Activated CD4-positive, alpha-beta memory T cell treated with anti-CD3 and anti-CD28 coated beads, Interleukin-2, amount 10 ng/mL, durations not matched to agents 7 days and 5 days (primary cell): ENCODE results near the gene TOP1. TPM values are rescaled to one million over a fixed set of nuclear protein-coding genes. Genes with fewer than 3 reads are reported as not detected.

Experiments
- CTCF ChIA-PET: fragments of 350-600 bp; sonication (Branson Sonifier 250); formaldehyde crosslinking; loops from one replicate; lab custom pipeline; 2021; ENCODE audit warnings: antibody characterized with exemption, inconsistent platforms; lab: Charles Lee
- POLR2A ChIA-PET: fragments of 350-600 bp; sonication (Branson Sonifier 250); formaldehyde crosslinking; loops from one replicate; lab custom pipeline; 2021; ENCODE audit warnings: antibody characterized with exemption; lab: Charles Lee
- DNase-seq: peaks from one replicate; pipeline ENCODE4 v3.0.0-alpha.2; 2020
- H3K27ac Mint-ChIP-seq: one replicate; pipeline ENCODE4 v1.8.0; 2021; ENCODE audit warnings: mild to moderate bottlenecking, mixed read lengths
- H3K27me3 Mint-ChIP-seq: one replicate; pipeline ENCODE4 v1.8.0; 2021; ENCODE audit warnings: mixed read lengths
- H3K36me3 Mint-ChIP-seq: one replicate; pipeline ENCODE4 v1.8.0; 2021; ENCODE audit warnings: low read depth, mixed read lengths
- H3K4me1 Mint-ChIP-seq: one replicate; pipeline ENCODE4 v1.8.0; 2021; ENCODE audit warnings: mixed read lengths
- H3K4me3 Mint-ChIP-seq: one replicate; pipeline ENCODE4 v1.8.0; 2021; ENCODE audit warnings: mild to moderate bottlenecking, mixed read lengths
- H3K9me3 Mint-ChIP-seq: one replicate; pipeline ENCODE4 v1.8.0; 2021; ENCODE audit warnings: mixed read lengths
- total RNA-seq, 2 experiments: library from RNA; stranded (reverse); gene quantifications; one replicate each; pipeline ENCODE4 v1.2.3, GENCODE V29; 2021

TOP1 gene
- total RNA-seq, 2 experiments from 2014 or later: 67.5 to 68.0 TPM

GRCh38 chr20:41051009-41051825 is 22.6 kb downstream of the TOP1 start:
- H3K27ac Mint-ChIP-seq: no peak overlapping the region
- peaks cover 5% of the 10 kb centered on the region for H3K9me3 Mint-ChIP-seq
- no peaks in the 10 kb centered on the region for H3K27me3 Mint-ChIP-seq
- H3K4me1 Mint-ChIP-seq: peaks cover 84% of the 10 kb centered on the region
- ChIA-PET CTCF (interaction anchor here (1.2 to 5.2 kb wide), 6 partner anchors 13 to 82 kb away, joined by 3 to 19 read pairs (median 4); no protein-coding TSS in a partner anchor), POLR2A (interaction anchor here (0.7 to 1.5 kb wide), 3 partner anchors 10 to 106 kb away, joined by 3 to 4 read pairs (median 3); no protein-coding TSS in a partner anchor)
- peaks cover 57% of the 10 kb centered on the region for H3K36me3 Mint-ChIP-seq
- DNase-seq: no peak
- no peak overlapping the region for H3K4me3 Mint-ChIP-seq

DNA sequence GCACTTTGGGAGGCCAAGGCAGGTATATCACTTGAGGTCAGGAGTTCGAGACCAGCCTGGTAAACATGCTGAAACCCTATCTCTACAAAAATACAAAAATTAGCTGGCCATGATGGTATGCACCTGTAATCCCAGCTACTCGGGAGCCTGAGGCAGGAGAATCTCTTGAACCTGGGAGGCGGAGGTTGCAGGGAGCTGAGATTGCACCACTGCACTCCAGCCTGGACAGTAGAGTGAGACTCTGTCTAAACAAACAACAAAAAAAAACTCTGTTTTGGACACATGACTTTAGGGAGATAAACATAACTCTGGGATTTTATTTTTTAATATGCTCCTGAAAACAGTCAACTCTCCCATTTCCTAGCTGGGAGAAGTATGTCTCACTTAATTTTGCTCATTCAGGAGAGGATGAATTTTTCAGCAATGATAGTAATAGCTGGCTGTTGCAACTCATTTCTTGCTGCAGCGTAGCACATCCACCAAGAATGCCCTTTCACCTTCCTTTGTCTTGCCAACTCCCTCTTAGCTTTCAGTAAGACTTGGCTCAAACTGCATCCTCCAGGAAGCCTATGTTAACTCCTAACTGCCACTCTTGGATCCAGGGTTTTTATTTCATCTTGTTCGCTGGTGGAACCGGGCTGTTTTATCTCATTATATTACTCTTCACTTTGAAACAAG is 24.3 kb downstream of the TOP1 start:
- ChIA-PET POLR2A (no interaction called here), CTCF (interaction anchor here (1.3 to 5.2 kb wide), 3 partner anchors 61 to 84 kb away, joined by 3 to 19 read pairs (median 4); no protein-coding TSS in a partner anchor)
- no peak for DNase-seq
- H3K36me3 Mint-ChIP-seq: peaks cover 60% of the 10 kb centered on the region
- no peak overlapping the region for H3K4me3 Mint-ChIP-seq
- peaks cover 72% of the 10 kb centered on the region for H3K4me1 Mint-ChIP-seq
- H3K9me3 Mint-ChIP-seq: peaks cover 5% of the 10 kb centered on the region
- H3K27ac Mint-ChIP-seq: no peak overlapping the region
- H3K27me3 Mint-ChIP-seq: no peaks in the 10 kb centered on the region

DNA sequence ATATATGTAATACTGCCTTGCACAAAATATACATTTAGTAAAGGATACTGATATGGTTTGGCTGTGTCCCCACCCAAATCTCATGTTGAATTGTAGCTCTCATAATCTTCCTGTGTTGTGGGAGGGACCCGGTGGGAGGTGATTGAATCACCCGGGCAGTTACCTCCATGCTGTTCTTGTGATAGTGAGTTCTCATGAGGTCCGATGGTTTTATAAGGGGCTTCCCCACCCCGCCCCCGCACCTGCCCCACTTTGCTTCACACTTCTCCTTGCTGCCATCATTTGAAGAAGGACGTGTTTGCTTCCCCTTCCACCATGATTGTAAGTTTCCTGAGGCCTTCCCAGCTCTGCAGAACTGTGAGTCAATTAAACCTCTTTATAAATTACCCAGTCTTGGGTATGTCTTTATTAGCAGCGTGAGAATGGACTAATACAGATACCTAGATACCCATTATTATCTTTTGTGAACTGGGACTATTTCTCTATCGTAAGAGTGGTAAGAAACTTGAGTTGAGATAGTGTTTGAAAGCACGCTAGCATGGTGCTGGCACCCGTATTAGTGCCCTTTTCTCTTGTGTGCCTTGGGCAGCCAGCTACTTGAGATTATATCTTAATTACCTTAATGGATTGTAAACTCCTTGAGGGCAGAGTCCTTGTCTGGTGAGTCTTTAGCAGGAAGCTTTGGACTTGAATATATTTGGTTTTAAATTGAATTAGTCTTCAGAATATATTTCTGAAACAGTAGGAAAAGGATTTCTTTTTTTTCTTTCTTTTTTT is 25.6 kb downstream of the TOP1 start:
- peaks cover 65% of the 10 kb centered on the region for H3K4me1 Mint-ChIP-seq
- ChIA-PET POLR2A (no interaction called here), CTCF (interaction anchor here (5.2 kb wide), 1 partner anchor 63 kb away, joined by 19 read pairs; no protein-coding TSS in a partner anchor)
- DNase-seq: no peak
- peaks cover 5% of the 10 kb centered on the region for H3K9me3 Mint-ChIP-seq
- H3K27ac Mint-ChIP-seq: no peak overlapping the region
- H3K36me3 Mint-ChIP-seq: peaks cover 60% of the 10 kb centered on the region
- H3K27me3 Mint-ChIP-seq: no peaks in the 10 kb centered on the region
- no peak overlapping the region for H3K4me3 Mint-ChIP-seq

GRCh38 chr20:41054847-41055230 is 26.2 kb downstream of the TOP1 start:
- Mint-ChIP-seq H3K9me3 (peaks cover 5% of the 10 kb centered on the region), H3K27ac (no peak overlapping the region), H3K4me1 (peaks cover 59% of the 10 kb centered on the region), H3K27me3 (no peaks in the 10 kb centered on the region), H3K36me3 (peaks cover 58% of the 10 kb centered on the region), H3K4me3 (no peak overlapping the region)
- CTCF ChIA-PET: no interaction called here
- no peak for DNase-seq
- POLR2A ChIA-PET: no interaction called here

- H3K36me3 Mint-ChIP-seq: peaks cover 53% of the 10 kb centered on the region
- ChIA-PET POLR2A (no interaction called here), CTCF (no interaction called here)
- peaks cover 51% of the 10 kb centered on the region for H3K4me1 Mint-ChIP-seq
- H3K27me3 Mint-ChIP-seq: no peaks in the 10 kb centered on the region
- no peak for DNase-seq
- H3K4me3 Mint-ChIP-seq: no peak overlapping the region
- H3K9me3 Mint-ChIP-seq: peaks cover 5% of the 10 kb centered on the region
- no peak overlapping the region for H3K27ac Mint-ChIP-seq
Observed at GRCh38 chr20:41055679-41056078, 27.1 kb downstream of the TOP1 start.

GRCh38 chr20:41057999-41058673 is 29.5 kb downstream of the TOP1 start:
- Mint-ChIP-seq H3K4me3 (no peak overlapping the region), H3K9me3 (peaks cover 4% of the 10 kb centered on the region), H3K4me1 (peaks cover 33% of the 10 kb centered on the region), H3K27me3 (no peaks in the 10 kb centered on the region), H3K27ac (no peak overlapping the region), H3K36me3 (peaks cover 55% of the 10 kb centered on the region)
- ChIA-PET CTCF (interaction anchor here (0.7 to 3.7 kb wide), 2 partner anchors 32 to 67 kb away, joined by 3 to 16 read pairs; no protein-coding TSS in a partner anchor), POLR2A (interaction anchor here (0.6 kb wide), 1 partner anchor 90 kb away, joined by 3 read pairs; no protein-coding TSS in a partner anchor)
- DNase-seq: no peak

GRCh38 chr20:41058674-41059635 is 30.3 kb downstream of the TOP1 start:
- no peak for DNase-seq
- no peak overlapping the region for H3K27ac Mint-ChIP-seq
- no peaks in the 10 kb centered on the region for H3K9me3 Mint-ChIP-seq
- peaks cover 56% of the 10 kb centered on the region for H3K36me3 Mint-ChIP-seq
- POLR2A ChIA-PET: no interaction called here
- H3K4me1 Mint-ChIP-seq: peaks cover 36% of the 10 kb centered on the region
- H3K27me3 Mint-ChIP-seq: no peaks in the 10 kb centered on the region
- CTCF ChIA-PET: interaction anchor here (3.7 kb wide), 1 partner anchor 68 kb away, joined by 16 read pairs; no protein-coding TSS in a partner anchor
- H3K4me3 Mint-ChIP-seq: no peak overlapping the region

- Mint-ChIP-seq H3K4me1 (peaks cover 30% of the 10 kb centered on the region), H3K27me3 (no peaks in the 10 kb centered on the region), H3K9me3 (no peaks in the 10 kb centered on the region), H3K36me3 (peaks cover 50% of the 10 kb centered on the region), H3K4me3 (no peak overlapping the region), H3K27ac (no peak overlapping the region)
- ChIA-PET CTCF (interaction anchor here (0.5 to 1.3 kb wide), 3 partner anchors 15 to 132 kb away, joined by 3 to 4 read pairs (median 4); no protein-coding TSS in a partner anchor), POLR2A (interaction anchor here (1.4 kb wide), 1 partner anchor 13 kb away, joined by 4 read pairs; no protein-coding TSS in a partner anchor)
- DNase-seq: no peak
Observed at GRCh38 chr20:41061155-41061554, 32.5 kb downstream of the TOP1 start.

- no peak for DNase-seq
- CTCF ChIA-PET: interaction anchor here (1.8 kb wide), 1 partner anchor 73 kb away, joined by 8 read pairs; no protein-coding TSS in a partner anchor
- Mint-ChIP-seq H3K4me1 (peaks cover 24% of the 10 kb centered on the region), H3K9me3 (no peaks in the 10 kb centered on the region), H3K27me3 (no peaks in the 10 kb centered on the region), H3K27ac (no peak overlapping the region), H3K36me3 (peaks cover 57% of the 10 kb centered on the region), H3K4me3 (no peak overlapping the region)
- POLR2A ChIA-PET: interaction anchor here (1.2 kb wide), 1 partner anchor 72 kb away, joined by 3 read pairs; no protein-coding TSS in a partner anchor
Observed at GRCh38 chr20:41063442-41063841, 34.8 kb downstream of the TOP1 start.

DNA sequence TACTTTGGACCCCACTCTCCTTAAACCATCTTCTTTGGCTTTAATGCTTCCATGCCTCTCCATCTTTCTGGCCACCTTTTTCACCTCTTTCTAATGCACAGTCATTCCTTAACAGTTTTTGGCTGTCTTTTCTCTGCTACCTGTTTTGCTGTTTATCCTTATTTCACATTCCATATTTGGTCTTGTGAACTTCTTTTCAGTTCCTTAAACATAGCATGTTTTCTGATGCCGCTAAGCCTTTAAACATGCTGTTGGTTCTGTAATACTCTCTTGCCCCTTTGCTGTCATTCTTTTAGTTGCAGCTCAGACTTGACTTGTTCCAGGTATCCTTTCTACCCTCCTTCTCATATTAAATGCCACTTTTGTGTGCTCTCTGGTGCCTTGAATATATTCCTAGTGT is 35.8 kb downstream of the TOP1 start:
- POLR2A ChIA-PET: no interaction called here
- Mint-ChIP-seq H3K4me1 (peaks cover 22% of the 10 kb centered on the region), H3K27me3 (no peaks in the 10 kb centered on the region), H3K27ac (no peak overlapping the region), H3K4me3 (no peak overlapping the region), H3K36me3 (peaks cover 59% of the 10 kb centered on the region), H3K9me3 (no peaks in the 10 kb centered on the region)
- DNase-seq: no peak
- CTCF ChIA-PET: interaction anchor here (1.5 kb wide), 1 partner anchor 96 kb away, joined by 3 read pairs; no protein-coding TSS in a partner anchor

GRCh38 chr20:41065716-41066115 is 37.1 kb downstream of the TOP1 start:
- Mint-ChIP-seq H3K36me3 (peaks cover 65% of the 10 kb centered on the region), H3K9me3 (no peaks in the 10 kb centered on the region), H3K27me3 (no peaks in the 10 kb centered on the region), H3K4me3 (no peak overlapping the region), H3K27ac (no peak overlapping the region), H3K4me1 (peaks cover 28% of the 10 kb centered on the region)
- ChIA-PET CTCF (interaction anchor here (1.5 kb wide), 1 partner anchor 97 kb away, joined by 3 read pairs; no protein-coding TSS in a partner anchor), POLR2A (no interaction called here)
- DNase-seq: no peak
